H9 (cell line): Measurements from ENCODE around the gene PHACTR2. TPM values are rescaled to one million over a fixed set of nuclear protein-coding genes. Genes with fewer than 3 reads are reported as not detected.

Experiments
- DNase-seq: peaks from one replicate; pipeline ENCODE4 v3.0.0-alpha.2; 2017
- H2AFZ ChIP-seq: one replicate; pipeline ENCODE4 v1.6.1; 2013; ENCODE audit warnings: mild to moderate bottlenecking, low read length, control low read depth, moderate library complexity
- H2AK5ac ChIP-seq: 2 replicates; pipeline ENCODE4 v1.6.1; 2013; ENCODE audit warnings: low read length, control low read depth, mixed read lengths; ENCODE audit not compliant: insufficient read length
- H2BK120ac ChIP-seq: one replicate; pipeline ENCODE4 v1.6.1; 2013; ENCODE audit warnings: low read depth, mild to moderate bottlenecking, low read length, control low read depth, inconsistent platforms; ENCODE audit not compliant: poor library complexity, severe bottlenecking
- H2BK12ac ChIP-seq: 2 replicates; pipeline ENCODE4 v1.6.1; 2013; ENCODE audit warnings: low read length, control low read depth, mixed read lengths, low read depth; ENCODE audit not compliant: insufficient read length
- H2BK15ac ChIP-seq: 2 replicates; pipeline ENCODE4 v1.6.1; 2013; ENCODE audit warnings: low read depth, low read length, control low read depth
- H2BK20ac ChIP-seq: one replicate; pipeline ENCODE4 v1.6.1; 2013; ENCODE audit warnings: low read depth, mild to moderate bottlenecking, low read length, control low read depth, inconsistent platforms; ENCODE audit not compliant: poor library complexity, severe bottlenecking
- H2BK5ac ChIP-seq: 2 replicates; pipeline ENCODE4 v1.6.1; 2013; ENCODE audit warnings: low read length, control low read depth, mixed read lengths; ENCODE audit not compliant: insufficient read length
- H3K14ac ChIP-seq: 2 replicates; pipeline ENCODE4 v1.6.1; 2013; ENCODE audit warnings: low read length, control low read depth; ENCODE audit not compliant: insufficient read depth
- H3K18ac ChIP-seq: 2 replicates; pipeline ENCODE4 v1.6.1; 2013; ENCODE audit warnings: low read depth, mild to moderate bottlenecking, mixed read lengths, low read length, control low read depth; ENCODE audit not compliant: insufficient read length
- H3K23ac ChIP-seq: 2 replicates; pipeline ENCODE4 v1.6.1; 2013; ENCODE audit warnings: low read length, control low read depth, mixed read lengths, low read depth; ENCODE audit not compliant: insufficient read length
- H3K23me2 ChIP-seq: 2 replicates; pipeline ENCODE4 v1.6.1; 2013; ENCODE audit warnings: low read depth, mild to moderate bottlenecking, mixed read lengths, low read length, control low read depth; ENCODE audit not compliant: insufficient read length, poor library complexity, severe bottlenecking
- H3K27ac ChIP-seq: 2 replicates; pipeline ENCODE4 v1.5.1; 2013; ENCODE audit warnings: low read length, control low read depth, mixed read lengths, low read depth; ENCODE audit not compliant: insufficient read length
- H3K27me3 ChIP-seq: 2 replicates; pipeline ENCODE4 v1.6.1; 2013; ENCODE audit warnings: low read length, control low read depth, inconsistent platforms; ENCODE audit not compliant: insufficient read depth
- H3K4ac ChIP-seq: 2 replicates; pipeline ENCODE4 v1.6.1; 2013; ENCODE audit warnings: low read depth, mild to moderate bottlenecking, control low read depth, inconsistent platforms, low read length, moderate library complexity
- H3K4me1 ChIP-seq: 2 replicates; pipeline ENCODE4 v1.6.1; 2013; ENCODE audit warnings: low read length, control low read depth, inconsistent platforms; ENCODE audit not compliant: insufficient read depth
- H3K4me2 ChIP-seq: 2 replicates; pipeline ENCODE4 v1.6.1; 2013; ENCODE audit warnings: low read length, control low read depth, mixed read lengths; ENCODE audit not compliant: insufficient read length, insufficient read depth
- H3K56ac ChIP-seq: 2 replicates; pipeline ENCODE4 v1.6.1; 2013; ENCODE audit warnings: low read depth, mild to moderate bottlenecking, mixed read lengths, low read length, control low read depth; ENCODE audit not compliant: insufficient read length
- H3K79me1 ChIP-seq: 2 replicates; pipeline ENCODE4 v1.6.1; 2013; ENCODE audit warnings: low read depth, mild to moderate bottlenecking, moderate library complexity, low read length, control low read depth, inconsistent platforms; ENCODE audit not compliant: insufficient read depth, poor library complexity, severe bottlenecking
- H3K79me2 ChIP-seq: 2 replicates; pipeline ENCODE4 v1.6.1; 2013; ENCODE audit warnings: low read length, control low read depth, inconsistent platforms; ENCODE audit not compliant: insufficient read depth
- H3K9ac ChIP-seq: 2 replicates; pipeline ENCODE4 v1.6.1; 2013; ENCODE audit warnings: low read length, control low read depth, mixed read lengths; ENCODE audit not compliant: insufficient read length; ENCODE audit errors: extremely low read depth
- H3K9me3 ChIP-seq: one replicate; pipeline ENCODE4 v1.6.1; 2013; ENCODE audit warnings: low read depth, low read length, inconsistent platforms; ENCODE audit not compliant: control insufficient read depth
- H3T11ph ChIP-seq: one replicate; pipeline ENCODE4 v1.6.1; 2013; ENCODE audit warnings: mild to moderate bottlenecking, low read length, control low read depth, inconsistent platforms
- H4K20me1 ChIP-seq: one replicate; pipeline ENCODE4 v1.6.1; 2013; ENCODE audit not compliant: control insufficient read depth, insufficient read length, insufficient read depth
- H4K5ac ChIP-seq: 2 replicates; pipeline ENCODE4 v1.6.1; 2013; ENCODE audit warnings: low read depth, mild to moderate bottlenecking, mixed read lengths, low read length, control low read depth; ENCODE audit not compliant: insufficient read length
- H4K8ac ChIP-seq: replicated peaks from 2 replicates; pipeline ENCODE4 v1.6.1; 2013; ENCODE audit warnings: low read length, control low read depth, mixed read lengths, low read depth; ENCODE audit not compliant: insufficient read length
- H4K91ac ChIP-seq: 2 replicates; pipeline ENCODE4 v1.6.1; 2013; ENCODE audit warnings: low read depth, mild to moderate bottlenecking, moderate library complexity, mixed read lengths, low read length, control low read depth; ENCODE audit not compliant: insufficient read length
- H3K27ac Mint-ChIP-seq, 3 experiments: 2 replicates in 2 of 3; 3 replicates in 1 of 3; pipeline ENCODE4 v1.8.0; 2020 to 2021; ENCODE audit warnings: mixed read lengths in 3 of 3, mild to moderate bottlenecking in 1 of 3, moderate library complexity in 1 of 3
- H3K27me3 Mint-ChIP-seq: 2 replicates; pipeline ENCODE4 v1.8.0; 2021; ENCODE audit warnings: low read depth, mild to moderate bottlenecking, moderate library complexity, mixed read lengths
- H3K36me3 Mint-ChIP-seq, 3 experiments: 2 replicates in 2 of 3; 3 replicates in 1 of 3; pipeline ENCODE4 v1.8.0; 2020 to 2021; ENCODE audit warnings: low read depth in 3 of 3, mixed read lengths in 3 of 3; ENCODE audit not compliant: insufficient read depth in 1 of 3
- H3K4me1 Mint-ChIP-seq, 2 experiments: 2 replicates each; pipeline ENCODE4 v1.8.0; 2020; ENCODE audit warnings: mixed read lengths in 2 of 2
- H3K4me3 Mint-ChIP-seq, 2 experiments: 2 replicates in 1 of 2; 3 replicates in 1 of 2; pipeline ENCODE4 v1.8.0; 2020 to 2021; ENCODE audit warnings: mild to moderate bottlenecking in 2 of 2, mixed read lengths in 2 of 2, moderate library complexity in 1 of 2
- H3K9me3 Mint-ChIP-seq, 2 experiments: 2 replicates in 1 of 2; 3 replicates in 1 of 2; pipeline ENCODE4 v1.8.0; 2020; ENCODE audit warnings: mild to moderate bottlenecking in 2 of 2, mixed read lengths in 2 of 2, moderate library complexity in 1 of 2
- WGBS: extraction: QIAGEN DNeasy Blood & Tissue Kit; methylation state at CpG from one replicate; pipeline ENCODE4 v1.1.7; 2013; ENCODE audit warnings: missing lambda C conversion rate, low lambda C conversion rate, mixed read lengths; ENCODE audit not compliant: insufficient read length; ENCODE audit errors: extremely low coverage; 5-methylcytosine and 5-hydroxymethylcytosine counted together
- total RNA-seq: library from RNA; stranded (reverse); gene quantifications from 2 replicates; pipeline ENCODE4 v1.2.1, GENCODE V29; 2021
- TF ChIP-seq, protein P1 (sequence below): fragments of 200-600 bp; sonication (generic); conservative IDR thresholded peaks from 3 replicates; pipeline ENCODE4 v1.8.0; 2021; ENCODE audit warnings: antibody characterized with exemption, mild to moderate bottlenecking

The PHACTR2 gene
- total RNA-seq, 1 experiment from 2014 or later = 131 TPM

DNA sequence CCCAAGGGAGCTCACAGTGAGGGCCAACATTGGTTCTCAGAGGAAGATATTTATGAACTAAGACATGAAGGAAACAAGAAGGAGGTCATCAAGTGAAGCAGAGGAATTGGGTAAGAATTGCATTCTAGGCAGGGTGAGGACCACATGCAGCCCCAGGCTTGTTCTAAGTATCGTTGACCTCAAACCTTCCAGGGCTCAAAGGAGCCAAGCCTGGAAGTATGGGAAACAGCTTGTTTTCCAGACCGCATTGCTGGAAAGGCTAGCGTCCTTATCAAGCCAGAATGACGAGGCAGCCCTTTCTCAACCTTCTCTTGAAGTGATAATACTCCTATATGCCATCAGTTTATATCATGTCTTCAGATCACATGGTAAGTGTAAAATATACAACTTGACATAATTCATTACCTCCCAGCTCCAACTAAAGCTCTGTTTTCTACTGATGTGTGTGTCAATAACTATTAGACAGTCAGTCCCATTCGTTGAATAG lies 79.6 kb downstream of the PHACTR2 start:
- no peak overlapping the region for H2AFZ ChIP-seq

More for the DNA sequence above, 79.6 kb downstream of the PHACTR2 start:
- no peak for DNase-seq
- Histone ChIP-seq H3K27me3 (no peaks in the 10 kb centered on the region), H2BK120ac (no peak overlapping the region), H2BK12ac (no peak overlapping the region), H3K56ac (no peak overlapping the region), H3K4ac (no peak overlapping the region), H4K8ac (no peak overlapping the region), H3K14ac (no peak overlapping the region), H2BK5ac (no peak overlapping the region), H3K79me1 (no peaks in the 10 kb centered on the region), H3K23me2 (no peaks in the 10 kb centered on the region), H3K79me2 (no peaks in the 10 kb centered on the region), H4K91ac (no peak overlapping the region), H3K9me3 (no peaks in the 10 kb centered on the region), H3K27ac (no peak overlapping the region), H3K23ac (no peak overlapping the region), H2AK5ac (no peak overlapping the region), H3K9ac (no peak overlapping the region), H2BK15ac (no peak overlapping the region), H4K5ac (no peak overlapping the region), H4K20me1 (no peaks in the 10 kb centered on the region), H3K18ac (no peak overlapping the region), H3T11ph (no peak overlapping the region), H2BK20ac (no peak overlapping the region), H3K4me2 (no peak overlapping the region), H3K4me1 (no peaks in the 10 kb centered on the region)
- Mint-ChIP-seq H3K9me3 (no peaks in the 10 kb centered on the region), H3K27me3 (no peaks in the 10 kb centered on the region), H3K4me3 (no peak overlapping the region), H3K36me3 (peaks cover 11 to 56% (median 13%) of the 10 kb centered on the region in 3 experiments; a peak in 5 of 7 replicates), H3K4me1 (peaks cover 5 to 13% of the 10 kb centered on the region in 2 experiments), H3K27ac (no peak overlapping the region; a peak in 2 of 7 replicates)
- TF ChIP-seq, protein P1, sequence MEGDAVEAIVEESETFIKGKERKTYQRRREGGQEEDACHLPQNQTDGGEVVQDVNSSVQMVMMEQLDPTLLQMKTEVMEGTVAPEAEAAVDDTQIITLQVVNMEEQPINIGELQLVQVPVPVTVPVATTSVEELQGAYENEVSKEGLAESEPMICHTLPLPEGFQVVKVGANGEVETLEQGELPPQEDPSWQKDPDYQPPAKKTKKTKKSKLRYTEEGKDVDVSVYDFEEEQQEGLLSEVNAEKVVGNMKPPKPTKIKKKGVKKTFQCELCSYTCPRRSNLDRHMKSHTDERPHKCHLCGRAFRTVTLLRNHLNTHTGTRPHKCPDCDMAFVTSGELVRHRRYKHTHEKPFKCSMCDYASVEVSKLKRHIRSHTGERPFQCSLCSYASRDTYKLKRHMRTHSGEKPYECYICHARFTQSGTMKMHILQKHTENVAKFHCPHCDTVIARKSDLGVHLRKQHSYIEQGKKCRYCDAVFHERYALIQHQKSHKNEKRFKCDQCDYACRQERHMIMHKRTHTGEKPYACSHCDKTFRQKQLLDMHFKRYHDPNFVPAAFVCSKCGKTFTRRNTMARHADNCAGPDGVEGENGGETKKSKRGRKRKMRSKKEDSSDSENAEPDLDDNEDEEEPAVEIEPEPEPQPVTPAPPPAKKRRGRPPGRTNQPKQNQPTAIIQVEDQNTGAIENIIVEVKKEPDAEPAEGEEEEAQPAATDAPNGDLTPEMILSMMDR = no peak
- WGBS = no CpG with 5 or more reads among the region's 5 CpGs
